HT1080 (cell line): ENCODE measurements around the gene CDC42EP5. TPM values are rescaled to one million over a fixed set of nuclear protein-coding genes. Genes with fewer than 3 reads are reported as not detected.
A peak's percentile ranks its signal among the peaks of the same experiment; 100 is the strongest.
"Not testable (repeated sequence)": the region's sequence is repeated elsewhere in the genome, so short reads cannot be mapped to it uniquely, and the experiment has no call there.

ENCODE experiments used
- DNase-seq: peaks from one replicate; pipeline ENCODE4 v3.0.0-alpha.2; 2015; ENCODE audit warnings: low read depth
- polyA plus RNA-seq, 2 experiments: library from polyadenylated mRNA; depleted of rRNA; stranded (reverse); fragments of >200 nt; gene quantifications; 2 replicates each; pipeline ENCODE4 v1.2.3, GENCODE V29; 2015
- total RNA-seq: library from RNA; depleted of rRNA; stranded (reverse); fragments of >200 nt; shearing (Covaris generic); gene quantifications from 2 replicates; pipeline ENCODE4 v1.2.3, GENCODE V29; 2014; rRNA removed

The CDC42EP5 gene, protein sequence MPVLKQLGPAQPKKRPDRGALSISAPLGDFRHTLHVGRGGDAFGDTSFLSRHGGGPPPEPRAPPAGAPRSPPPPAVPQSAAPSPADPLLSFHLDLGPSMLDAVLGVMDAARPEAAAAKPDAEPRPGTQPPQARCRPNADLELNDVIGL
- 1.7 and 1.8 TPM in 2 replicates for total RNA-seq
- 0.76 and 0.90 TPM in 2 replicates for polyA plus RNA-seq (2015; cell fraction: cytosol; rRNA removed)
- 0.34 and 0.65 TPM in 2 replicates for polyA plus RNA-seq (2015; cell fraction: nucleus; rRNA removed)

DNA sequence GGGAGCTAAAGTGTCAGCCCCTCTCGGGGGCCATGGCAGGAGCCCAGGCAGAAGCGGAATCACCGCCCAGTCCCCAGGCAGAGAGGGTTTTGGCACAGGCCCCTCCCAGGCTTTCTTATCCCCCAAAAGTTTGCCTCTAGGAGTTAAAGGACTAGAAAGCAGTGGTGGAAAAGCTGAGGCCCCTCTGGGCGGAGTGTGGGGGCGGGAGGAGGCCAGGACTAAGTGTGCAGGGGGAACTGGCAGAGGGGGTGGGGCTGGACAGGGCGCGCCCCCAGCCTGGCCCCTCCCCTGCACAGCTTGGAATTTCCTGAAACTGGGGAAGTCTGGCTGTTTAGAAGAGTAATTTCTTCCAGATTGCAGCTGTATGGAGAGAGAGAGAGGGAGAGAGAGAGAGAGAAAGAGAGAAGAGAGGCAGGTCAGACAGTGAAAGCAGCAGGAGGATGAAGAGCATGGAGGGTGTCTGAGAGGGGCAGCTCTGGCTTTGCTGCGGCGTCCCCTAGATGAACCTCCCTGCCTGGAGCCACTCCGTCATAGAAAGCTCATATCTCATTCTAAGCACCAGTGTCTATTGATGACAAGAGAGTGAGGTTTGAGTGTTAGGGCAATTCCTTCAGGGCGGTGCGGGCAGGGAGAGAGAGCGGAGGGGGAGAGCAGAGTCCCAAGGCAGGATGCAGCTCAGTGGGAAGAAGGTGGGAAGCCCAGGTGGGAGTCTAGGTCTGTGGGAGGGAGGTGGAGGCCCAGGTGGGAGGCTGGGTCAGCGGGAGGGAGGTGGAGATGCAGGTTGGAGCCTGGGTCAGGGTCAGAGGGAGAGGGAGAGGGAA lies at the start of gene CDC42EP5:
Gene CDC42EP5 (minus strand): TSS at position 226 of the 821 bp plus-strand sequence. CDS start 7,749 bp downstream, outside the sequence.
- peak; percentile 41 for DNase-seq

DNA sequence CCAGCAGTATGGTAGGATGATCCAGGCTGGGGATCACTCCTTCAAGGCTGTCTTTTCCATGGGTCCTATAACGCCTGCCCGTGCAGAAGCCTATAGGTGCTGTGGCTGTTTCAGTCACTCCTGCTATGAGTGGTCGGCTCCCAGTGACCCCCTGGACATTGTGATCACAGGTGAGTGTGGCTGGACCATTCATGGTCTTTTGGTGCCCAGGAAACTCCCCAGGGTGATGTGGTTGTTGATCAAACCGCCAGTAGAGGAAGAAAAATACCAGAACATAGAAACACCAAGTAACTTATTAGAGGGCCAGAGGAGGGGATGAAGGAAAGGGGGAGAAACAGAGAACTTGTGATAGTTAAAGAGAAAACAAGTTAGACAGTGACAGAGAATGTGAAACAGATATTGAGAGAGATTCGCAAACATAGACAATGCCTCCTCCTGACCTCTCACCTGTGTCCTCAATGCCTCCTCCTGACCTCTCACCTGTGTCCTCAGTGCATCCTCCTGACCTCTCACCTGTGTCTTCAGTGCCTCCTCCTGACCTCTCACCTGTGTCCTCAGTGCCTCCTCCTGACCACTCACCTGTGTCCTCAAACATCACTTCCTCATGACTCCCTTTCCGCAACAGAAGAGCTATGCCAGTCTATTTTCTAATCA lies 48.9 kb upstream of the CDC42EP5 start:
- DNase-seq, result no peak

DNA sequence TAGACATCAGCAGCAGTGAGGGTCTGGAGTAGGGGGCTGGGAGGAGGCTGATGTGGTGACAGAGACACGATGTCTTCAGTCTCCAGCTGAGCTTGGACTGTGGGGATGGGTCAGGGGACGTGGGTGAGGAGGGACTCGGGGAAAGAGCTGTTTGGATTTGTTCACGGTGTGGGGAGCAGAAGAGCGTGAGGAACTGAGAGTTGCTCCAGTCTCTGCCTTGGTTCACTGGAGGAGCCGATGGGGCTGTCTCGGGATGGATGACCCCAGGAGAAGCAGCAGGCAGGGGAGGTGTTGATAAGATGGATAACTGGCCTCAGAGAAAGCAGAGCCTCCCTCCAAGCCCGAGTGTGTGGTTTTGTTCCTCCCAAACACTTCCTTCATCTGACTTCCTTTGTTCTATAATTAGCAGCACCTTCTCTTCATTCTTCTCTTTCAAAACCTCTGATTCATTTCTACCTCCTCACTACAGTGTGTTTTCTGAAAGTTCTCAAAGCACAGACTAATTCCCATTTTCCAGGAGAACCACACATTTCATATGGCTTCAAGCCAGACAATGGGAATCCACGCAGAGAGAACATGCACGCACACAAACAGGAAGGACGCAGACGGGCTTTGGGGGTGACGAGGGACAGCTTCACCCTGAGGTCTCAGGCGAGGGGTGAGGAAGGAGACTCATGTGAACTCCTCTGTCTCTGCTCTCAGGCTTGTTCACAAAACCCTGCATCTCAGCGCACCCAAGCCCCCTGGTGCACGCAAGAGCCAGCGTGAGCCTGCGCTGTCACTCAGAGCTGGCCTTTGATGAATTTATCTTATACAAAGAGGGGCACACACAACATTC lies 48.1 kb upstream of the CDC42EP5 start:
- peak; percentile 34 for DNase-seq

DNA sequence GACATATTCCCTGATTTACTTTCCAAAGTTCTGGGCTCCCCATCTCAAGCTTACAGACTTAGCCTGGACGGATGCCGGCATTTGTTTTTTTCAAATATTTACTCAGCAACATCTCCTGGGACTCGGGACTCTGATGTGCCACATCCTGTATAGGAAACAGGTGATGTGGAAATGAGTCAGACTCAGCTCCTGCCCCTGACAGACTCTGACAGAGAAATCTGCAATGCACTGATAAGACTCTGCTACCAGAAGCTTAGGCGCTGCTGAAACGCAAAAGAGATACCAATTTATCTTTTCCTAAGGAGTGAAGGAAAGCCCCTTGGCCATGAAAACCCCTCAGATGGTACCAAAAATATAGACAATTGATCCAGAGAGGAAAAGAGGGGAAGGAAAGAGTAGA lies 45.7 kb upstream of the CDC42EP5 start:
- peak; percentile 79 for DNase-seq

DNA sequence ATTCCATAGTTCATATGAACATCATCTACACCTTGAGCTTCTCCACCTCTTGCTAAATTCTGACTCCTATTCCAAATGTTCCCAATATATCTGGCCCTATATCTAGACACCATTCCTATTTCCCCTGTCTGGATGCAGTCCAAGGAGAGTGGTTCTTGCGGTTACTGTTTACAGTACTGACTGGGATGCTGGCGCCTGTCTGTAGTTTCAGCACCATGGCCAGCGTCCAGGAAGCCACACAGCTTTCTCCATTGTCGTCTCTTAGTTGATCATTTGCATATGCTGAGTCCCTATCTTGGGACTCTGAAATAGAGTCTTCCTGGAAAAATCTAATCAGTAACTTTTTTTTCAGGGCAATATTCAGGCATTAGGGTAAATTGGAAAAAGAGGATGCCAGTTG lies 44.4 kb upstream of the CDC42EP5 start:
- peak; percentile 63 for DNase-seq

DNA sequence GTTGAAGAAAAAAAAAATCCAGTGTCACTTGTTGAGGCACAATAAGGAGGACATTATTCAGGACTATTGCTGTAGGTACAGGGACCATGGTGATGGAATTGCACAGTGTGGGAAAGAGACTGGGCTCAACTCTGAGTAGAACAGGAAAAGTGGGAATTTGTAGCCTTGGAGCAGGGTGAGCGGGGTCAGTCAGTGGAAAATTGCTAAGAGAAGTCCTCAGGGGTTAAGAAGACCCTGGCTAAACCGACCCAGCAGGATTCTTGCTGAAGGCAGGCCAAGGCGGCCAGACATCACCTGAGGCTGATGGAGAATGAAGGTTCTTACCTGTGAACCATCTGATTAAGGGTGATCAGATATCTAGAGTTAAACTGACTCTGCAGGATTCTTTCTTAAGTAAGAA lies 42.1 kb upstream of the CDC42EP5 start:
- DNase-seq, result no peak

DNA sequence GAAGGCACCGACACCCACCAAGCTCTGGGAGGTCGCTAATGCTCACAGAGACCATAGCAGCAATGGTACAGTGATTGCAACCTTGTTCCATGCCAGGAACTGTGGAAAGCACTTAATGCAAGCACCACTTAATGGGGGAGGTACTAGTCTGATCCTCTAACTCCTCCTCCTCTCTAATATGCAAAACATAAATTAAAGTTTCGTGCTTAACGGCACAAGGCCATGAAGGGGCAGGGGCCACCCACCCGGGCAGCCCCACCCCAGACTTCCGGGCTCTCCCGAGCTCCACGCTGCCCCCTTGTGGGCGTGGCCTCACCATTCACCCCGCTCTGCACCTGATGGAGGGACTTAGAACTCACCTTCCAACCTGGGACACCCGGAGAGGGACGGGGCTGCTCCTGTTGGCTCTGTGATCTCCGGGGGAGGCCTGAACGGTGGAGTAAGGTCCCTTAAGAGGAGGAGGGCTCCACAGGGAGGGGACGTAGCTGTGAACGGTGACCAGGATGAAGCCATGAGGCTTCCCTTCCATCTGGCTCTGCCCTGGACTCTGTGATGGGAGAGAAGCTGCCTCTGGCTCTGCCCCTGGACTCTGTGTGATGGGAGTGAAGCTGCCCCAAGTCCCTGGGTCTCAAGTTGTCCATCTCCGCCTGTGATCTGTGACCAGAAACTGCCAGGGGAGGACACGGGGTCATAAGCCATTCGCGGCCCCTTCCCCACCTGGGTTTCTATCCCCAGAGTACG lies 36.3 kb upstream of the CDC42EP5 start:
- DNase-seq, result not testable (repeated sequence)

DNA sequence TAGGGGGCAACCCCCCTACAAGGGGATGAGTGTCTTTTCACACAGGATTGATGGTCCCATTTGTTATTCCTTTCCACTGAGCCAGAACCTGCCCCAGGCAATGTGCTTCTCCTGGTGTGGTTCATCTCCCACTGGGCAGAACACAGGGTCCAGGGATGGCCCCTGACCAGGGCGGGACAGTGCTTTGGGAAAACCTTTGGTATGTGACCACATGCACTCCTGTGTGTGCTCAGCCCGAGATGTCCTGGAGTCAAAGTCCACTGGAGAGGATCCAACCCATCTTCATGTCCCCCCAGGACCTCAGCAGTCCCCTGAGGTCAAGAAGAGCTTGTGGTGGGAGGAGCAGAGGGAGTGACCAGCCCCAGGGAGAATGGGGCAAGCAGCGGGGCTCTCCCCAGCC lies 35.4 kb upstream of the CDC42EP5 start:
- DNase-seq, result not testable (repeated sequence)

DNA sequence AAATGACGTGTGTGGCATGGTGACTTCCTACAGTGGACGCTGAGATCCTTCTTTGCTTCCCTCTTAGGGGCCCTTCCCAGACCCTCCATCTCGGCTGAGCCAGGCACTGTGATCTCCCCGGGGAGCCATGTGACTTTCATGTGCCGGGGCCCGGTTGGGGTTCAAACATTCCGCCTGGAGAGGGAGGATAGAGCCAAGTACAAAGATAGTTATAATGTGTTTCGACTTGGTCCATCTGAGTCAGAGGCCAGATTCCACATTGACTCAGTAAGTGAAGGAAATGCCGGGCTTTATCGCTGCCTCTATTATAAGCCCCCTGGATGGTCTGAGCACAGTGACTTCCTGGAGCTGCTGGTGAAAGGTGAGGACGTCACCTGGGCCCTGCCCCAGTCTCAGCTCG lies 34.7 kb upstream of the CDC42EP5 start:
- DNase-seq, result no peak

DNA sequence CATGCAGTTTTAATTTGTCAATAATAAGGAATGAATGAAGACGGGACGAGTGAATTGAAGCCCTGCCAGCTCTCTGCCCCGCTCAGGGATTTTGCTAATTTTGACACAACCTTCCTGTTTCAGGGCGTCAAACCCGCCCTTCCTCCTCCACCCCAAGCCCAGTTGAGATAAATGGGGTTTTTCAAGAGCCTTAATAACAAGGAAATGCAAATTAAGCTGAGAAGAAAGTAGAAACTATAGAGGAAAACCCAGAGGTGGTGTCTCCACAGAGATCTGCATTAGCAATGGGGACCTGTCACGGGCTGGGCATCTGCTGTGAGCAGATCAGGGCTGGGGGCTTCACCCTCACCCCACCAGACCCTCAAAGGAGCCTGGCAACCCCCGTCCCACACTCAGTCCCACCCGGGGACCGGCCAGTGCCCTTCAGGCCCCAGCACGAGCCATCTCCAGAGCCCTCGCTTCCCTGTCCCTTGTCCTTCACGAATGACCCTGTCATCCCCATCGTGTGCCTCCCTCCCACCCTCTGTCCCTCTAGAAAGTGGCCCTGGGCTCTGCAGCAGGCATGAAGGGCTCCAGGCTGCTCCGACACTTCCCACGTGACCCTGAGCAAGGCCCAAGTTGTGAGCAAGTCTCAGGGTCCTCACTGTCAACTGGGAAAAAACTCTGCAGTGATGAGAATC lies 34.1 kb upstream of the CDC42EP5 start:
- DNase-seq, result not testable (repeated sequence)

DNA sequence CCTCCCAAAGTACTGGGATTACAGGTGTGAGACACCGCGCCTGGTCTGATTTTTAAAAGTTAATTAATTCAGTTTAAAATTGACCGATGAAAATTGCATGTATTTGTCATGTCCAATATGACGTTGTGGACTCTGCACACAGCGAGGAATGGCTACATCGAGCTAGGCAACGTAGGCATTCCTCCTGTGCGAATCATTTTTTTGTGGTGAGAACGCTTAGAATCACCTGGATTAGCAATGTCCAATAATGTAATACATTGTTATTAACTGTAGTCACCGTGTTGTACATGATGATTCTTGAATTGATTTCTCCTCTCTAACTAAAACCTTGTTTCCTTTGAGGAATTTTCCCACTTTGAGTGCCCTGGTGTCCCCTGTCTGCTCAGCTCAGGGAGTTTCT lies 33.0 kb upstream of the CDC42EP5 start:
- DNase-seq, result no peak

DNA sequence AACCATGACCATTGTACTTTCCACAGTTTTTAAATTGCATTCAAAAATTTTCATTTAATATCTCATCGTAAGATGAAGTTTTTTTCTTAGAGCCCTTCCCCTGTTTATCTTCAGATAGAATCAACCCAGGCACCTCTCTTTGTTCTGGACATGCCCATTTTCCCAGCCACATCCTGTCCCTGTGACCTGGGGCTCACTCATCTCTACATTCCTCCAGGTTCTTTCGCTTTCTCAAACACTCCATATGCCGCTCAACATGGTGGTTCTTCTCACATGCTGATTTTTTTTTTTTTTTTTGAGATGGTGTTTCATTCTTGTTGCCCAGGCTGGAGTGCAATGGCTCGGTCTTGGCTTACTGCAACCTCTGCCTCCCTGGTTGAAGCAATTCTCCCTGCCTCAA lies 32.4 kb upstream of the CDC42EP5 start:
- DNase-seq, result not testable (repeated sequence)

DNA sequence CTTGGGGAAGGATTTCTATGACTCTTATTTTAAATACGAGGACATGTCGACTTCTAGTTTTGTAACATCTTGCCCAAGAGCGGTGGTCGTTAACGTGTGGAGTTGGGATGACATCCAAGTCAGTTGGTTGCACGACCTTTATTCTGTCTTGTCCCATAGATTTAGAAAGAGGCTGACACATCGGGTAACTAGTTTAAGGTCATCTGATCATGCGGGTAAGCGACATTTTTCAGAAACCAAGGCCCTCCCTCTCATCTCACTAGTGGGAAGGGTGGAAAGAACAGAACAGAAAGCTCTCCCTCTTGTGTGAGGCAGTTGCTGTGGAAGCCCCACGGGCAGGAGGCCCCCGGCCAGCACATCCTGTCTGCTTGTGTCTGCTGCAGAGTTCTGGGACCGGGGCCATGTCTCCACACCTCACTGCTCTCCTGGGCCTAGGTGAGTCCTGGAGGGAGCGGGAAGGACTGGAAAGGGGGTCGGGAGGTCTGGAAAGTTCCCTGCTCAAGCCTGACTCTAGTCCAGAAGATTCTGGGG lies 29.5 kb upstream of the CDC42EP5 start, which contains the start of gene LAIR2:
Gene LAIR2 (plus strand): TSS at position 314 of the 531 bp plus-strand sequence. CDS start 88 bp downstream, at position 402.
- no peak for DNase-seq

DNA sequence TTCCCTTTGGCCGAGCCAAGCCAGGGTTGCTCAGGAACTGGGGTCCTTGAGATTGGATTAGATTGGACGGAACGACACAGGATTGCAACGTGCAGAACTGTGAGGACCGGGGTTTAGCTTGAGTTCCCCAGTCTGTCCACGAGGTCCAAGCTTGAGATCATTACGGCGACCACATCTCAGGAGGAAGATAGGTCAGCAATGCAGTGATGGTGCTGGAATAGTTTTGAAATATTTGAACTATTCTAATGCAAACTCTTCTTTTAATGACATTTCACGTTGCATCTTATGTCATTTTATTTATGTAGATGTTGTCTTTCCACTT lies 25.3 kb upstream of the CDC42EP5 start:
- not testable (repeated sequence) for DNase-seq

DNA sequence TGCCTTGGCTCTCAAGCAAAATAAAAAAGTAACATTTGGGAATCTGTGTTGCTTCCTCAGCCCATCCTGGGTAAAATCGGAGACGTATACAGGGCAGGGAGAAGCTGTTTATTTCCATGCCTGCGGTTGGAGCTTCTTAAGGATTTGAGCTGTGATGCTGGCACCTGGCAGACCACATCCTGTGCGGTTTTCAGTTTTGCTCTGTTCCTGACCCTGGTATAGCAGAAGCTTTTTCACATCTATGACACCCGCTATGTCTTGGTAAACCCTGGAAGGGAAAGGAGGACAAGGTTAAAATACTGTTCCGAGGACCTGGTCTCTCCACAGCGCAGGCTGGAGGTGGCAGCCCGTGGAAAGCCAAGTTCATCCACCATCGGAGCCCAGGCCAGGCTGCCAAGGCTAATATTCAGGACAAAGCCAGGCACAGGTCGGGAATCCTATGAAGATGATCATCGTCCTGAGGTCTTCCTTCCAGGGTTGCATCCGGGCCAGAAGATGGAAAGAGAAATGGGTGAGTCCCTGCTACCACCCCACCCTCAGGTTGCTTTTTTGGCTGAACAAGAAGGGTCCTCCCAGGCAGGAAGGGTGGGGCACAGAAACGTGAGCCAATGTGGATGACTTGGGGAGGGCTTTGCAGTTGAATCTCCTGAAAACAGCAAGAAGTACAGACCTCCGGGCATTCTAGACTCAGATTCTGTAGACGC lies 24.8 kb upstream of the CDC42EP5 start:
- peak; percentile 49 for DNase-seq

DNA sequence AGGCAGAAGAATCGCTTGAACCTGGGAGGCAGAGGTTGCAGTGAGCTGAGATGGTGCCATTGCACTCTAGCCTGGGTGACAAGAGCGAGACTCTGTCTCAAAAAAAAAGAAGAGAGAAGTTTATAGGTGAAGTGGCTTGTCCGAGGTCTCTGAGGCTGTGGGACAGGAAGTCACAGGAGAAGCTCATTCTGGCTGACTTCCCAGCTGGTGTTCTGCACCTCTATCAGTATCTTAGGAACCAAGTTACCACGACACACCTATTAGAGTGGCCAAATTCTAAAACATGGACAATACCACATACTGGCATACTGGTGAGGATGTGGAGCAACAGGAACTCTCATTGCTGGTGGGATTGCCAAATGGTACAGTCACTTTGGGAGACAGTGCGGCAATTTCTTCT lies 22.2 kb upstream of the CDC42EP5 start:
- DNase-seq, result not testable (repeated sequence)

DNA sequence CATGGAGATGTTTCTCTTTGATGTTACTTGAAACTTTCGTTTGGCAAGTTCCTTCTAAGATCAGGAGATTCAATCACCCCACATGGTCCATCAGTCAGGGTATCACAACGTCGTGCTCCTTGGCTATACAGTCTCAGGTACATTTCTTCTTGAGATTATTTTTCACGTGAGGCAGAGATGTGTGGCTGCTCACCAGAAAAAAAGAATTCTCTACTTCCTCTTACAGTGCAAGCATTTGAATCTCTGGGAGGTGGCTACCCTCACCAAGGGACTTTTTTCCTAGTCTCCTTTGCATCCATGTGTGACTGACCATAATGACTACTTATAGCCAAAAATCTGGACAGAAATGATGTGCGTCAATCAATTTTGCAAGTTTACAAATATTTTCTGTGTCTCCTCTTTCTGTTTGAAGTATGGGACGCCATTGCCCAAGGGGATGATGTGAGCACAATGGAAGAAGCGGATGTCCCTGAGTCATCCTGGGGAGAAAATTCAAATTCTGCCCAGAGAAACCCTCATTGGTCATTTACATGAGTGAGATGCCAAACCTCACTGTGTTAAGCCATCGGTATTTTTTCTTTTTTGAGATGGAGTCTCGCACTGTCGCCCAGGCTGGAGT lies 21.0 kb upstream of the CDC42EP5 start:
- DNase-seq, result no peak

DNA sequence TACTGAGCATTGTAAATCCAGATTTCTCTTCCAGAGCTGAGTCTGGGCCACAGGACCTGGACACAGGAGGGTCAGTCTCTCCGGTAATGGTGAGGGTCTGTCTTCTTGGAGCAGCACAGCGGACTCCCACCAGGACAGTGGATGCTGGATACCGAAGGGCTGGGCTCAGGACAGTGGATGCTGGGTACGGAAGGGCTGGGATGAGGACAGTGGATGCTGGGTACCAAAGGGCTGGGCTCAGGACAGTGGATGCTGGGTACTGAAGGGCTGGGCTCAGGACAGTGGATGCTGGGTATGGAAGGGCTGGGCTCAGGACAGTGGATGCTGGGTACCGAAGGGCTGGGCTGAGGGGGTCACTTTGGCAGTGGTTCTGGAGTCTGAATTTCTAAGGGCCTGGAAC lies 20.0 kb upstream of the CDC42EP5 start:
- not testable (repeated sequence) for DNase-seq

DNA sequence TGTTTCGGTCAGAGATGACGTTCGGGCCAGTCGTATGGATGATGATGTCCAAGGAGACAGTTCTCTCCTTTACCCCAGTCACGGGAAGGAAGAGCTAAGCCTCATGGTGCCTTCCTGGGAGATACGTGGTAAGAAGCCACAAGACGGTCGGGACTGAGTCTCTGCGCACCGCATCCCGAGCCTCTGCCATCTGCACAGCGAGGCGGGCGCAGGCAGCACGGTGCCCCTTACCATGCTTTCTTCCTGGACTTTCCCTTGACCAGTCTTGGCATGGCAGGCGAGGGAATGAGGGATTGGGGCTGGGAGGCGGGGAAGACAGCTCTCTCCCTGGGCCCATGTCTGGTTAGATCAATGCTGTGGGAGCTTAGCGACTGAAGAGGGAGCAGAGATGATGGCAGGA lies 19.5 kb upstream of the CDC42EP5 start:
- no peak for DNase-seq
